ENCODE results near the gene DISC1.

Gene DISC1

GRCh38 chr1:231872461-231872910 lies 245.9 kb downstream of the DISC1 start (continued):
- TF ChIP-seq CSRNP3 (CRISPR knock-in tag; IDR thresholded peaks at IDR 0.05): no peak

- no peak for TF ChIP-seq ZFP30 (CRISPR knock-in tag; IDR thresholded peaks at IDR 0.05)
- TF ChIP-seq POU6F1 (CRISPR knock-in tag; IDR thresholded peaks at IDR 0.05; ENCODE audit: borderline replicate concordance, low read depth): no peak
- no peak for TF ChIP-seq ESRRG (CRISPR knock-in tag; IDR thresholded peaks at IDR 0.05)
- no peak; the same call in 1 of the 2 replicates for TF ChIP-seq CSRNP3 (CRISPR knock-in tag; IDR thresholded peaks at IDR 0.05)
- TF ChIP-seq TCF4 (CRISPR knock-in tag; IDR thresholded peaks at IDR 0.05; ENCODE audit: borderline replicate concordance): peak; percentile 72; the same call in 1 of the 2 replicates
- no peak for TF ChIP-seq BACH2 (CRISPR knock-in tag; IDR thresholded peaks at IDR 0.05; ENCODE audit: borderline replicate concordance)
- no peak for TF ChIP-seq SNAI2 (CRISPR knock-in tag; IDR thresholded peaks at IDR 0.05)
- TF ChIP-seq RARB (CRISPR knock-in tag; IDR thresholded peaks at IDR 0.05): no peak
- no peak for TF ChIP-seq ZNF565 (CRISPR knock-in tag; conservative IDR thresholded peaks at IDR 0.05; ENCODE audit: low read depth)
- TF ChIP-seq TSHZ2 (CRISPR knock-in tag; IDR thresholded peaks at IDR 0.05): peak; percentile 66
- TF ChIP-seq OSR1 (CRISPR knock-in tag; IDR thresholded peaks at IDR 0.05): no peak
- TF ChIP-seq CREB5 (CRISPR knock-in tag; IDR thresholded peaks at IDR 0.05; ENCODE audit: low read depth): 0 out of 2 replicates have a peak, but pooled peaks have one; percentile 41
- TF ChIP-seq CSDC2 (CRISPR knock-in tag; IDR thresholded peaks at IDR 0.05): no peak
- TF ChIP-seq ISL1 (CRISPR knock-in tag; IDR thresholded peaks at IDR 0.05): peak; percentile 97
- peak; percentile 75; the same call in 1 of the 2 replicates for TF ChIP-seq GLIS3 (CRISPR knock-in tag; IDR thresholded peaks at IDR 0.05)
- no peak for TF ChIP-seq ZNF70 (CRISPR knock-in tag; IDR thresholded peaks at IDR 0.05)
- TF ChIP-seq TOX (CRISPR knock-in tag; IDR thresholded peaks at IDR 0.05; ENCODE audit: borderline replicate concordance): peak; percentile 72; the same call in 1 of the 2 replicates
- TF ChIP-seq ZC3H10 (CRISPR knock-in tag; IDR thresholded peaks at IDR 0.05): peak; percentile 76; the same call in 1 of the 2 replicates
- no peak for TF ChIP-seq ZNF8 (CRISPR knock-in tag; IDR thresholded peaks at IDR 0.05)
- 0 out of 2 replicates have a peak, but pooled peaks have one; percentile 47 for TF ChIP-seq PATZ1 (CRISPR knock-in tag; IDR thresholded peaks at IDR 0.05; ENCODE audit: borderline replicate concordance)
- TF ChIP-seq PPARA (CRISPR knock-in tag; IDR thresholded peaks at IDR 0.05; ENCODE audit: borderline replicate concordance): no peak
- TF ChIP-seq ZFP3 (CRISPR knock-in tag; IDR thresholded peaks at IDR 0.05): no peak
- TF ChIP-seq ARNTL (CRISPR knock-in tag; IDR thresholded peaks at IDR 0.05; ENCODE audit: borderline replicate concordance, low read depth): no peak
These were observed 252.1 kb downstream of the DISC1 start for GRCh38 chr1:231878737-231879136.

More at GRCh38 chr1:231878737-231879136, 252.1 kb downstream of the DISC1 start:
- peak; percentile 72 for ATAC-seq
